Measurements from ENCODE around the gene ARHGAP31.
"Not testable (repeated sequence)": the region's sequence is repeated elsewhere in the genome, so short reads cannot be mapped to it uniquely, and the experiment has no call there.

The ARHGAP31 gene

DNA sequence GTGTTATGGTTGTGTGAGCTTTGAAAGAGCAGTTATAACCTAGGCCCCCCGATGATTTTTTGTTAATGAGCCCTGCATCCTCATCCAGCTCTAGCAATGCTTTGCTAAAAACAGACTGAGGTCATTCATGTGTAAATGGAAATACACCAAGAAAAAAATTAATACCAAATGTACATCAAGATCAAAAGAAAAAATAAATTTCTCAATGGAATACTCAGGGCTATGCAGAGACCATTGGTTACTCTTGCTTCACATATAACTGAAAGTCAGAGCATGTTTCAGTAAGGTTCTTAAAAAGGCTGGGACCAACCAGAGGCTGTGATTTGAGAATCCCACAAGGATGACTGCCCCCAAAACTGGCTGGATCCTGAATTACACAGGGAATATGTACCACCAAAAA is 48.0 kb downstream of the ARHGAP31 start:
- no peak overlapping the region for H3K9ac ChIP-seq (ENCODE audit: low read length)
- no peak overlapping the region for H3K4me3 ChIP-seq (ENCODE audit: low read length)
- H3K9me3 ChIP-seq (ENCODE audit: control insufficient read depth, low read depth, low read length) = no peaks in the 10 kb centered on the region
- H3K27me3 ChIP-seq (ENCODE audit: control insufficient read depth, insufficient read depth, low read length) = peaks cover 5% of the 10 kb centered on the region
- H3K4me1 ChIP-seq (ENCODE audit: control insufficient read depth, low read depth, low read length) = peaks cover 6% of the 10 kb centered on the region
- no peak overlapping the region for H3K27ac ChIP-seq (ENCODE audit: low read length)
- H3K36me3 ChIP-seq (ENCODE audit: control insufficient read depth, low read depth, low read length) = no peaks in the 10 kb centered on the region

DNA sequence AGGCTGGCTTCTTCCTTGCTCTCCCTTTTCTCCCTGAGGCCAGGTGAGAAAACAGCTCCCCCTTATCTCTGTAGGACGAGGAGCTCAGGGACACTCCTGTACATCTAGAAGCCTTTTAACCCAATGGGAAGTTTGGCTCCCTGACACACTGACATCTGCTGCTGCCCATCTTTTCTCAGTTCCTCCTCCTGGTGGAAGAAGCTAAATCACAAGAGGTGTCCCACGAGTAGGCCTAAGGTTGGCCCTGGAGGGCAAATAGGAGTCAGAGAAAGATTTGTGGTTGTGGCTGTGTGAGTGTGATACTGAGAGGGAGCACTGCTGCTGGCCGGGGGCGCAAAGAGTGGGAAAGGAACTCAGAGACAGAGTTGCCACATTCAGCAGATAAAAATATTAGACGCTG is 49.5 kb downstream of the ARHGAP31 start:
- H3K36me3 ChIP-seq (ENCODE audit: control insufficient read depth, low read depth, low read length) = no peaks in the 10 kb centered on the region

DNA sequence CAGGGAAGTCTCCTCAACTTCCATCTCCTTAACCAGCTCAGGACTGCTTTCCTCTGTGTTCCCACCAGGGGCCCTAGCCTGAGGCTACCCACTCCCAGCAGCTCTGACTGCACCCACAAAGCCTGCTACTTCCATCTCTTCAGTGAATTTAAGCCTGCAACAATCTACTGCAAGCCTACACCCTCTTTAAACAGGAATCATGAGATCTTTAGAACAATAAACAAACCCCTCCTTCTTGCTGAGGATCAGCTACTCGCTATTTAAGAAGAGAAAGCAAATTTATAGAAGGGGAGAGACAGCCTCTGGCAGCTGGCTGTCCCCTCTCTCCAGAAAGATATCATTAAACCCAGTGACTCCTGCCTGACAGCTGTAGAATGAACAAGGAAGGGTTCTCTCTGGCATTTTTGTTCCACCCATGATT is 51.9 kb downstream of the ARHGAP31 start:
- Histone ChIP-seq H3K27me3 (ENCODE audit: control insufficient read depth, insufficient read depth, low read length) (peaks cover 5% of the 10 kb centered on the region), H3K4me3 (ENCODE audit: low read length) (no peak overlapping the region), H3K4me1 (ENCODE audit: control insufficient read depth, low read depth, low read length) (peaks cover 32% of the 10 kb centered on the region), H3K27ac (ENCODE audit: low read length) (no peak overlapping the region), H3K36me3 (ENCODE audit: control insufficient read depth, low read depth, low read length) (no peaks in the 10 kb centered on the region), H3K9me3 (ENCODE audit: control insufficient read depth, low read depth, low read length) (no peaks in the 10 kb centered on the region), H3K9ac (ENCODE audit: low read length) (no peak overlapping the region)

More for the DNA sequence above, 49.5 kb downstream of the ARHGAP31 start:
- H3K27ac ChIP-seq (ENCODE audit: low read length) = no peak overlapping the region
- H3K9ac ChIP-seq (ENCODE audit: low read length) = no peak overlapping the region
- peaks cover 5% of the 10 kb centered on the region for H3K27me3 ChIP-seq (ENCODE audit: control insufficient read depth, insufficient read depth, low read length)
- H3K9me3 ChIP-seq (ENCODE audit: control insufficient read depth, low read depth, low read length) = no peaks in the 10 kb centered on the region
- peaks cover 11% of the 10 kb centered on the region for H3K4me1 ChIP-seq (ENCODE audit: control insufficient read depth, low read depth, low read length)
- H3K4me3 ChIP-seq (ENCODE audit: low read length) = no peak overlapping the region

DNA sequence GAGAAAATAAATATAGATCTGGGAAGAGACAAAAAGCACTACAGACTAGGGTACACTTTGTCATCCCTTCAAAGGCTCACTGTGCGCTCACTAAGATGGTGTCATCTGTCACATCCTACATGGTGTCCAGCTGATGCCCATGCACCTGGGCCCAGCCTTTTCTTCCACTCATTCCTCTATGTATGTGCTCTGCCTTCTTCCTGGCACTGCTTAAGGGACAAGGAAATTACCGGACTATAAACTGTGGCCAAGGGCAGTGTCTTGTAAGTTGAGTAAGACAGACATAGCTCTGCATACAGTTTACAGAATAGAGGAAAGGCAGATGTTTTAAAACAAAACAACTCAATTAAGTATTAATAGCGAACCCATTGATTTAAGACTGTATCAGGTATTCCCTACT is 52.9 kb downstream of the ARHGAP31 start:
- Histone ChIP-seq H3K27ac (ENCODE audit: low read length) (no peak overlapping the region), H3K4me1 (ENCODE audit: control insufficient read depth, low read depth, low read length) (peaks cover 42% of the 10 kb centered on the region)

DNA sequence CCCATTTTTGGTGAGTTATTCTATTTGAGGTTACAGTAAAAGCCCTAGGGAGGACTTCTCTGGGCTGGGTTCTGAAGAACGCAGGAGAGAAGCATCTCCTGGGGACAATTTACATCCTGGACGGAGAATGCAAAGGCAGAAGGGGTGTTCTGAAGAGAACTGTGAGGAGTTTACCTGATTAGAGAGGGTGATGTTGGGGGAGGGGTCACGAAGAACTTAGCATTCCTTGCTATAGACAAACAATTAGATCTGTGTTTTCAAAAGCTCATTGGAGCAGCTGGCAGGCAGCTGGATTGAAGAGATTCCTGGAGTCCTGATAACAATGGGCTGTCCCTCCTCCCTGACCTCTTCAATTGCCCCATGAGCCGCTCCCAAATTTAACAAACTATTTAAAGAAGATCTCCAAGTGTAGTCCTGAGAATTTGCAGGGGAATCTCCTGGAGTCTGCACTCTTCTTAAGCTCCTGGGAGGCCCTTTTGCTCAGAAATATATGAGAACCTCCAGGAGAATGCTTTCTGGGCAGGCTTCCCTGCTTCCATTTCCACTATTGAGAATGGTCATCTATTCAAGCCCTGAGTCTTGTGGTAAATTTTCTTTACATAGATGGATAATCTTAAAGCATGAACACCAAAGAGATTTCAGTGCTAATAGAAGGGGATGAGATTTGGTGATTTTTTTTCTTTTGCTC is 55.3 kb downstream of the ARHGAP31 start:
- H3K4me3 ChIP-seq (ENCODE audit: low read length) = peak overlapping the region; percentile 50
- peaks cover 5% of the 10 kb centered on the region for H3K27me3 ChIP-seq (ENCODE audit: control insufficient read depth, insufficient read depth, low read length)
- H3K9me3 ChIP-seq (ENCODE audit: control insufficient read depth, low read depth, low read length) = no peaks in the 10 kb centered on the region
- H3K4me1 ChIP-seq (ENCODE audit: control insufficient read depth, low read depth, low read length) = peaks cover 54% of the 10 kb centered on the region
- H3K27ac ChIP-seq (ENCODE audit: low read length) = peak overlapping the region; percentile 84
- no peaks in the 10 kb centered on the region for H3K36me3 ChIP-seq (ENCODE audit: control insufficient read depth, low read depth, low read length)
- peak overlapping the region; percentile 64 for H3K9ac ChIP-seq (ENCODE audit: low read length)

More for the DNA sequence above, 52.9 kb downstream of the ARHGAP31 start:
- no peaks in the 10 kb centered on the region for H3K9me3 ChIP-seq (ENCODE audit: control insufficient read depth, low read depth, low read length)
- H3K9ac ChIP-seq (ENCODE audit: low read length) = no peak overlapping the region
- no peak overlapping the region for H3K4me3 ChIP-seq (ENCODE audit: low read length)
- no peaks in the 10 kb centered on the region for H3K36me3 ChIP-seq (ENCODE audit: control insufficient read depth, low read depth, low read length)
- peaks cover 5% of the 10 kb centered on the region for H3K27me3 ChIP-seq (ENCODE audit: control insufficient read depth, insufficient read depth, low read length)

DNA sequence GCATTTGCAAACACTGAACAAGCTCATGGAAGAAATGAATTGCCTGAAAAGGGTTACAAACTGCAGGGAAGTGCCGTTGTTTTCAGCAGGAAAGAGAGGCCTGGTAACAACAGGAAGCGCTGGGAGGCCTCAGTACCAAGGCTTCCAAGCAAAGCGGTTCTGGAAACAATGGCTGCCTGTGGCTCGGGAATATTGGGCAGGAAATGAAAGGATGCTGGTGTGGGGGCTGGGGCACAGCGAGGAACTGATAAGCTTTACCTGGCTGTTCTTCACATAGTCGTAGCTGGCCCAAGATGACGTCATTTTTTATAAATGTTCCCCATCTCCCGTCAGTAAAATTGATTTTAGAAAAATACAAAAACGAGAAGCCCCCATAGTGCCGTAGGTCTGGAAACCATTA is 55.9 kb downstream of the ARHGAP31 start:
- Histone ChIP-seq H3K27ac (ENCODE audit: low read length) (peak overlapping the region; percentile 84), H3K9ac (ENCODE audit: low read length) (peak overlapping the region; percentile 64), H3K27me3 (ENCODE audit: control insufficient read depth, insufficient read depth, low read length) (peaks cover 5% of the 10 kb centered on the region), H3K36me3 (ENCODE audit: control insufficient read depth, low read depth, low read length) (no peaks in the 10 kb centered on the region), H3K9me3 (ENCODE audit: control insufficient read depth, low read depth, low read length) (no peaks in the 10 kb centered on the region), H3K4me3 (ENCODE audit: low read length) (peak overlapping the region; percentile 50), H3K4me1 (ENCODE audit: control insufficient read depth, low read depth, low read length) (peaks cover 54% of the 10 kb centered on the region)

DNA sequence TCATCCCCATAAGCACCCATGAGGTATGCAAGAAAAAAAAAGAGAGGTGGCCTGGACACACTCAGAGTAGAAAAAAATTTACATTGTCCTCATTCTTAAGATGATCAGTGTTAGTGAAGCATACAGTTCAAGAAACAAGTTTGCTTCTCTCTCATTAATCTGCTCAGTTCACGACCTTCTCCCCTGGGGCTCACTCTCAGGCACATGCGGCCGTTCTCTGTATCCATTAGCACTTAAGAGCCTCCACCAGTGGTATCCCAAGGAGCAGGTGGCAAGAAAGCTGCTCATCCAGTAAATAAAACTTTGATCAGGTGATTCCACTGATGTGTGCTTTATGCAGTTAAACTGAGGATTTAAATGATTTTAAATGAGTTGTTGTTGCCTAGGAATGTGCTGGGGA is 57.4 kb downstream of the ARHGAP31 start:
- H3K36me3 ChIP-seq (ENCODE audit: control insufficient read depth, low read depth, low read length) = no peaks in the 10 kb centered on the region
- H3K27ac ChIP-seq (ENCODE audit: low read length) = no peak overlapping the region
- no peak overlapping the region for H3K9ac ChIP-seq (ENCODE audit: low read length)
- no peak overlapping the region for H3K4me3 ChIP-seq (ENCODE audit: low read length)
- H3K4me1 ChIP-seq (ENCODE audit: control insufficient read depth, low read depth, low read length) = peaks cover 48% of the 10 kb centered on the region
- H3K27me3 ChIP-seq (ENCODE audit: control insufficient read depth, insufficient read depth, low read length) = no peaks in the 10 kb centered on the region
- no peaks in the 10 kb centered on the region for H3K9me3 ChIP-seq (ENCODE audit: control insufficient read depth, low read depth, low read length)

DNA sequence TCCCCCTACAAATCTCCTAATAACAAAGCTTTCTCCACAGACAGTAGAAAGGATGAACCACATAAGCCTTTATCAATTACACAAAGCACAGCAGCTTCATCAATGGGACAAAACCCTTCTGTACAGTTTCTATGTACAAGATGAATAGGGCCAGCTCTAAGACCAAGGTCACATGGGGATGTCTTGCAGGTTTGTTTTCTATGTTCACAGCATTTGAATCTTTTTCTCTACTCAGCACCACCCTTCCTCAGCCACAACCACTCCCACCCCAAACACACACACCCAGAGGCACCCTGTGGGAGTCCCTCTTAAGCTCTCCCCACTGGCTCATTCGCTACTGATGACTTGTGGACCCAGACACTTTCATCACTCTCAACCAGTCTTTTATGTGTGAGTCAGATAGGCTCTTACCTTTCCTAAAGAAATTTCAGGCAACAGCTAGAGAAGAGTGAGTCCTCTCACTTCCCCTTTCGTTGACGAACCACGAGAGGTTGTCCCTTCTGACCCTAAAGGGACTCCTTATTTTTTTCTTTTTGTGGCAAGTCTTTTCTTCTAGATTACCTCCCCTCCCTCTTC is 57.9 kb downstream of the ARHGAP31 start:
- Histone ChIP-seq H3K9me3 (ENCODE audit: control insufficient read depth, low read depth, low read length) (no peaks in the 10 kb centered on the region), H3K36me3 (ENCODE audit: control insufficient read depth, low read depth, low read length) (no peaks in the 10 kb centered on the region), H3K4me3 (ENCODE audit: low read length) (no peak overlapping the region), H3K9ac (ENCODE audit: low read length) (no peak overlapping the region), H3K27me3 (ENCODE audit: control insufficient read depth, insufficient read depth, low read length) (no peaks in the 10 kb centered on the region), H3K4me1 (ENCODE audit: control insufficient read depth, low read depth, low read length) (peaks cover 51% of the 10 kb centered on the region), H3K27ac (ENCODE audit: low read length) (no peak overlapping the region)

DNA sequence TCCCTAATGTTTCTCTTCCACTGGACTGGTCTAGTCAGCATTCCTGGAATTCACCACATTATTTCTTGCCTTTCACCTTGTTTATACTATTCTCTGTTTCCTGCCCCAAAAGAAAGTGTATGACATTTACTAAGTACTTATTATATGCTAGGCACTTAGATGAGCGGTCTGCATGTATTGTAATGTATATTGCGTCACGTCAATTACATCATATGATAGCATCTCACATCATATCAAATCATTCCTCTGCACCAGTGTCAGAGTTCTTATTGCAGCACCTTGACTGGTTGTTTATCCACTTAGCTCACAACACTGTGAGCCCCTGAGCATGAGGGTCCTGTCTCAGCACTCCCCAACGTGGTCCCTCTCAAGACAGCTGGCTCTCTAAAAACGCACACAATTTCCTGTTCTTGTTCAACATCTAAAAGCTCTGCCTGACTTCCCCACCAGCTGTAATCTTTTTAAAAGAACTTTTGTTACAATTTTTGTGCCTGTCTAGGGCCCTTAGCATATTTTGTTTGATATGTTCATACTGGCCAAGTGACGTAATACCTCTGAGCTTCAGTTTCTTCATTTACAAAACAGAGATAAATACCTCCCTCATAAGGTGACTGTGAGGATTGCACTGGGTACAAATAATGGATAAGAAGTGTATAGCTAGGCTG is 58.8 kb downstream of the ARHGAP31 start:
- Histone ChIP-seq H3K27ac (ENCODE audit: low read length) (no peak overlapping the region), H3K4me1 (ENCODE audit: control insufficient read depth, low read depth, low read length) (peaks cover 55% of the 10 kb centered on the region), H3K9me3 (ENCODE audit: control insufficient read depth, low read depth, low read length) (no peaks in the 10 kb centered on the region), H3K4me3 (ENCODE audit: low read length) (no peak overlapping the region), H3K36me3 (ENCODE audit: control insufficient read depth, low read depth, low read length) (no peaks in the 10 kb centered on the region), H3K27me3 (ENCODE audit: control insufficient read depth, insufficient read depth, low read length) (no peaks in the 10 kb centered on the region), H3K9ac (ENCODE audit: low read length) (no peak overlapping the region)

DNA sequence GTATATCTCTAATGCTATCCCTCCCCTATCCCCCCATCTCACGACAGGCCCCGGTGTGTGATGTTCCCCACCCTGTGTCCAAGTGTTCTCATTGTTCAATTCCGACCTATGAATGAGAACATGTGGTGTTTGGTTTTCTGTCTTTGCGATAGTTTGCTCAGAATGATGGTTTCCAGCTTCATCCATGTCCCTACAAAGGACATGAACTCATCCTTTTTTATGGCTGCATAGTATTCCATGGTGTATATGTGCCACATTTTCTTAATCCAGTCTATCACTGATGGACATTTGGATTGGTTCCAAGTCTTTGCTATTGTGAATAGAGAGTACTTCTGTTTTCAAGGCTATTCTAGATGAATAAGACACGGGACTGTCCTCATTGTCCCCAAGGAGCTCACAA is 61.4 kb downstream of the ARHGAP31 start:
- not testable (repeated sequence) for H3K9me3 ChIP-seq (ENCODE audit: control insufficient read depth, low read depth, low read length); H3K9ac ChIP-seq (ENCODE audit: low read length); H3K27ac ChIP-seq (ENCODE audit: low read length); H3K27me3 ChIP-seq (ENCODE audit: control insufficient read depth, insufficient read depth, low read length); H3K36me3 ChIP-seq (ENCODE audit: control insufficient read depth, low read depth, low read length); H3K4me3 ChIP-seq (ENCODE audit: low read length)
- H3K4me1 ChIP-seq (ENCODE audit: control insufficient read depth, low read depth, low read length) = peaks cover 48% of the 10 kb centered on the region

DNA sequence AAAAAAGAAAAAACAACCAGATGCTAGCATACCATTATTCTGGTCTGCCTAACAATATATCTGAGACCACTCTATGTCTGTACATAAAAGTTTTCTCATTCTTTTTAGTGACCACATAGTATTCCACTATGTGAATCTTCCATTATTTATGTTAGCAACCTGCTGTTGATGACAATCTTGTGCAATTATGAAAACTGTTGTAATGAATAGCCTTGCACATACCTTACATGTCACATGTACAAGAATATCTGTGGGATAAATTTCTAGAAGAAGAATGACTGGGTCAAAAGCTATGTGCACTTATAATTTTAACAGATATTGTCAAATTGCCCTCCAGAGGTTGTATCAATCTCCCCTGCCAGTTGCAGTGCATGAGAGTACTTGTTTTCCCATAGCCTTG is 62.5 kb downstream of the ARHGAP31 start:
- no peaks in the 10 kb centered on the region for H3K36me3 ChIP-seq (ENCODE audit: control insufficient read depth, low read depth, low read length)
- H3K4me3 ChIP-seq (ENCODE audit: low read length) = no peak overlapping the region
- H3K27ac ChIP-seq (ENCODE audit: low read length) = no peak overlapping the region
- peaks cover 42% of the 10 kb centered on the region for H3K4me1 ChIP-seq (ENCODE audit: control insufficient read depth, low read depth, low read length)
- no peaks in the 10 kb centered on the region for H3K27me3 ChIP-seq (ENCODE audit: control insufficient read depth, insufficient read depth, low read length)
- no peak overlapping the region for H3K9ac ChIP-seq (ENCODE audit: low read length)
- H3K9me3 ChIP-seq (ENCODE audit: control insufficient read depth, low read depth, low read length) = no peaks in the 10 kb centered on the region

DNA sequence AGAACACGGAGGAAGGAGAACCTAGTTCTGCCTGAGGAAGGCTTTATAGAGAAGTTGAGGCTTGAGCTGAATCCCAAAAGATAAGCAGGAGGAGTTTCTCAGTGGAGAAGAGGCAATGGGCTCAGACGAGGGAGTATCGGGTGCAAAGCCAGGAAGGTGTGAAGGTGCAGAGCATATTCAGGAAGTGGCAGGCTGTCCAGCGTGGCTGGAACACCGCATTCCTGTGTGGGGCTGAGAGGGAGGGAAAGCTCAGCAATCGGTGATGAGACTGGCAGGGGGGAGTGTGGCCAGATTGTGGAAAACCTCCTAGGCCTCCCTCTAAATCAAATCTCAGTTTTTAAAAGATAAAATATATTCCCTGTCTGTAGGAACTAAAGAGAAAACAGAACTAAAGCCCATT is 63.0 kb downstream of the ARHGAP31 start:
- no peak overlapping the region for H3K4me3 ChIP-seq (ENCODE audit: low read length)
- no peak overlapping the region for H3K27ac ChIP-seq (ENCODE audit: low read length)
- peaks cover 37% of the 10 kb centered on the region for H3K4me1 ChIP-seq (ENCODE audit: control insufficient read depth, low read depth, low read length)
- H3K9ac ChIP-seq (ENCODE audit: low read length) = no peak overlapping the region
- H3K9me3 ChIP-seq (ENCODE audit: control insufficient read depth, low read depth, low read length) = no peaks in the 10 kb centered on the region
- no peaks in the 10 kb centered on the region for H3K36me3 ChIP-seq (ENCODE audit: control insufficient read depth, low read depth, low read length)
- no peaks in the 10 kb centered on the region for H3K27me3 ChIP-seq (ENCODE audit: control insufficient read depth, insufficient read depth, low read length)

All from iPS-18a (cell line).